PFSK-1 (cell line): Measurements from ENCODE around the gene STK24.

Source experiments
- POLR2AphosphoS5 ChIP-seq: IDR thresholded peaks from 2 replicates; pipeline ENCODE4 v1.6.1; 2012; ENCODE audit warnings: low read depth, mild to moderate bottlenecking, control low read depth, low read length, moderate library complexity
- REST ChIP-seq, 2 experiments: IDR thresholded peaks; 2 replicates each; pipeline versions ENCODE4 v1.6.1 to v1.8.0; 2011 to 2012; ENCODE audit warnings: low read depth in 2 of 2, low read length in 2 of 2, control low read depth in 1 of 2, inconsistent platforms in 1 of 2, mild to moderate bottlenecking in 1 of 2, moderate library complexity in 1 of 2; ENCODE audit not compliant: insufficient read depth in 1 of 2

- TF ChIP-seq POLR2AphosphoS5: no peak
- no peak for TF ChIP-seq REST (IDR thresholded peaks at IDR 0.05; ENCODE audit: insufficient read depth in 1 of 2, low read depth in 2 of 2, low read length in 2 of 2)
Measured at GRCh38 chr13:98581971-98582702, 5.2 kb upstream of the STK24 start.
